K562 (cell line): Measurements from ENCODE around the gene VEGFB. TPM values are rescaled to one million over a fixed set of nuclear protein-coding genes. Genes with fewer than 3 reads are reported as not detected.
A peak's percentile ranks its signal among the peaks of the same experiment; 100 is the strongest.

ENCODE experiments used
- GABPB1 ChIP-seq: sonication (generic); formaldehyde crosslinking; IDR thresholded peaks from 2 replicates; pipeline ENCODE4 v1.8.0; 2022; ENCODE audit warnings: mild to moderate bottlenecking, missing genetic modification reagents
- HDAC1 ChIP-seq, 2 experiments: fragments of 450-650 bp; IDR thresholded peaks; 2 replicates each; pipeline ENCODE4 v1.6.1; 2016 to 2017; ENCODE audit warnings: inconsistent platforms in 1 of 2, mild to moderate bottlenecking in 1 of 2, moderate library complexity in 1 of 2
- KAT2B ChIP-seq: IDR thresholded peaks from one replicate; pipeline ENCODE4 v1.6.1; 2012; ENCODE audit warnings: low read depth, mild to moderate bottlenecking, control low read depth, inconsistent platforms, low read length, moderate library complexity
- LEF1 ChIP-seq: fragments of 450-650 bp; IDR thresholded peaks from 2 replicates; pipeline ENCODE4 v1.6.1; 2016; ENCODE audit warnings: mild to moderate bottlenecking
- MED1 ChIP-seq: sonication (generic); formaldehyde crosslinking; IDR thresholded peaks from 2 replicates; pipeline ENCODE4 v1.8.1; 2023; ENCODE audit warnings: missing genetic modification reagents, borderline replicate concordance
- NR2C2 ChIP-seq, 2 experiments: fragments of 200-800 bp in 1 of 2; sonication (Bioruptor generic) in 1 of 2; sonication (generic) in 1 of 2; formaldehyde crosslinking in 1 of 2; IDR thresholded peaks; 2 replicates each; pipeline versions ENCODE4 v1.6.1 to v1.8.0; 2016 to 2022; ENCODE audit warnings: mild to moderate bottlenecking in 1 of 2, missing compliant biosample characterization in 1 of 2, missing genetic modification characterization in 1 of 2, missing genetic modification reagents in 1 of 2
- POLR2AphosphoS5 ChIP-seq: IDR thresholded peaks from 2 replicates; pipeline ENCODE4 v1.6.1; 2011; ENCODE audit warnings: mild to moderate bottlenecking, low read depth, low read length, moderate library complexity; ENCODE audit not compliant: control insufficient read depth, insufficient read depth
- TOE1 ChIP-seq, 2 experiments: fragments of 450-650 bp in 1 of 2; sonication (generic) in 1 of 2; formaldehyde crosslinking in 1 of 2; IDR thresholded peaks; 2 replicates each; pipeline versions ENCODE4 v1.7.1 to v1.8.0; 2016 to 2022; ENCODE audit warnings: borderline replicate concordance in 2 of 2, mild to moderate bottlenecking in 2 of 2, antibody characterized with exemption in 1 of 2, inconsistent platforms in 1 of 2, low read depth in 1 of 2, missing genetic modification reagents in 1 of 2, moderate library complexity in 1 of 2
- ZNF551 ChIP-seq: fragments of 250-450 bp; sonication (Bioruptor Pico); IDR thresholded peaks from 2 replicates; pipeline ENCODE4 v1.5.0; 2021; ENCODE audit warnings: mild to moderate bottlenecking, moderate library complexity
- ZNF764 ChIP-seq: fragments of 250-450 bp; sonication (Bioruptor Pico); IDR thresholded peaks from 2 replicates; pipeline ENCODE4 v1.4.0; 2020; ENCODE audit warnings: low read depth, mild to moderate bottlenecking, moderate library complexity
- ZNF785 ChIP-seq: fragments of 250-450 bp; sonication (Bioruptor Pico); IDR thresholded peaks from 2 replicates; pipeline ENCODE4 v1.4.0; 2020; ENCODE audit warnings: mild to moderate bottlenecking
- polyA plus RNA-seq, 8 experiments: library from polyadenylated mRNA; depleted of rRNA in 4 of 8; stranded (reverse) in 5 of 8; unstranded in 3 of 8; fragments of >200 nt; fragmentation: Nextera tagmentation in 2 of 8; fragmentation: Illumina TruSeq in 1 of 8; extraction: Ambion mirVana in 2 of 8; extraction: Trizol in 1 of 8; gene quantifications; 2 replicates each; pipeline versions ENCODE4 v1.2.1 to v1.2.3, GENCODE V29; 2011 to 2014; ENCODE audit warnings: inconsistent platforms in 1 of 8, missing spikeins in 1 of 8
- total RNA-seq, 7 experiments: library from RNA; depleted of rRNA in 6 of 7; stranded (reverse); fragments of >200 nt in 6 of 7; fragmentation: Illumina TruSeq in 2 of 7; extraction: Trizol in 2 of 7; gene quantifications; 2 replicates each; pipeline versions ENCODE4 v1.2.1 to v1.2.3, GENCODE V29; 2011 to 2021; ENCODE audit warnings: low replicate concordance in 1 of 7
- TF ChIP-seq, protein P1 (sequence below), 2 experiments: IDR thresholded peaks; 2 replicates each; pipeline ENCODE4 v1.6.1; 2012; ENCODE audit warnings: improper control_type of control experiment in 2 of 2, low read depth in 2 of 2, low read length in 2 of 2, borderline replicate concordance in 1 of 2
- TF ChIP-seq, protein P2 (sequence below): IDR thresholded peaks from 2 replicates; pipeline ENCODE4 v1.6.1; 2011; ENCODE audit not compliant: insufficient read length; ENCODE audit errors: extremely low read depth
- TF ChIP-seq, protein P3 (sequence below): sonication (generic); formaldehyde crosslinking; IDR thresholded peaks from 2 replicates; pipeline ENCODE4 v1.4.0; 2020; ENCODE audit warnings: mild to moderate bottlenecking, missing genetic modification reagents

The VEGFB gene
- total and polyA plus RNA-seq, 9 of the 15 experiments (the other 6 are each of a cell fraction or from before 2014, with no cell fraction given), result 11.0 to 83.4 (median 25.7) TPM

DNA sequence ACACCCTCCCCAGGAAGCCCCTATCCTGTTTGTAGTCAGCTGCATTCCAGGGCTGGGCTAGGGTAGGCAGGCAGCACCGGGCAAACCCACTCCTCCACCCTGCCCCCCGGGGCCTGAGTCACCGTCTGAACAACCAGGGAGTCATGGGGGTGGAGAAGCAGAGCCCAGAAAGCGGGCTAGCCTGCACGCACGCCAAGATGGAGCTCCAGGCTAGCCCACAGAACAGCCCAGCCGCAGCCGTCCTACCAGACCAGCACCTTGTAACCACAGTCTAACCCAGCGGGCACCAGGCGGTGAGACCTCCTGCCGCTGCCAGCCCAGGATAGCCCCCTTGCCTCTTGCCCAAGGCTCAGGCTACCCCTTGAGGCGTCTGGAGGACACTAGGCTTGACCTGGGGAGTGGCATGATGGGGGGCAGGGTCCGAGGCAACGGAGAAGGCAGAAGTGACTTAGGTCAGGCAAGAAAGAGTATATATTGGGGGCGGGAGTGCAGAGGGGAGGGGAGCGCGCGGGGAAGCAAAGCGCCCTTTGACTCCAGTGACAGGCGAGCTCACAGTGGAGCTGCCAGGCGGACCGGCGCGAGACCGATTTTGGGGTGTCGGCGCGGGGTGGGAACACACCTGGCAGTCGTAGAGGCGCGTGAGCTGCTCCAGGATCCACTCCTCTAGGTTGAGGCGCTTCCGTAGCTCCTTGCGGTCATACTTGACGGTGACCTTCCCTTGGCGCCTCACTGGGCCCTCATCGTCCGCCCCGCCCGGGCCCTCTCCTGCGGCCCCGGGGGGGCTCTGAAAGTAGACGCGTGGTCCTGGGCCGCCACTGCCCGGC lies 11.6 kb downstream of the VEGFB start (continued):
- TF ChIP-seq, protein P1, sequence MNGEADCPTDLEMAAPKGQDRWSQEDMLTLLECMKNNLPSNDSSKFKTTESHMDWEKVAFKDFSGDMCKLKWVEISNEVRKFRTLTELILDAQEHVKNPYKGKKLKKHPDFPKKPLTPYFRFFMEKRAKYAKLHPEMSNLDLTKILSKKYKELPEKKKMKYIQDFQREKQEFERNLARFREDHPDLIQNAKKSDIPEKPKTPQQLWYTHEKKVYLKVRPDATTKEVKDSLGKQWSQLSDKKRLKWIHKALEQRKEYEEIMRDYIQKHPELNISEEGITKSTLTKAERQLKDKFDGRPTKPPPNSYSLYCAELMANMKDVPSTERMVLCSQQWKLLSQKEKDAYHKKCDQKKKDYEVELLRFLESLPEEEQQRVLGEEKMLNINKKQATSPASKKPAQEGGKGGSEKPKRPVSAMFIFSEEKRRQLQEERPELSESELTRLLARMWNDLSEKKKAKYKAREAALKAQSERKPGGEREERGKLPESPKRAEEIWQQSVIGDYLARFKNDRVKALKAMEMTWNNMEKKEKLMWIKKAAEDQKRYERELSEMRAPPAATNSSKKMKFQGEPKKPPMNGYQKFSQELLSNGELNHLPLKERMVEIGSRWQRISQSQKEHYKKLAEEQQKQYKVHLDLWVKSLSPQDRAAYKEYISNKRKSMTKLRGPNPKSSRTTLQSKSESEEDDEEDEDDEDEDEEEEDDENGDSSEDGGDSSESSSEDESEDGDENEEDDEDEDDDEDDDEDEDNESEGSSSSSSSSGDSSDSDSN (IDR thresholded peaks at IDR 0.05; ENCODE audit: borderline replicate concordance in 1 of 2, low read depth in 2 of 2, low read length in 2 of 2), result 0 out of 4 replicates have a peak, but pooled peaks of 1 of the 2 experiments have one; percentile 59
- TF ChIP-seq TOE1 (IDR thresholded peaks at IDR 0.05; ENCODE audit: borderline replicate concordance) (peak; percentile 60; the same call in 1 of the 2 replicates), TOE1 (CRISPR knock-in tag; IDR thresholded peaks at IDR 0.05; ENCODE audit: borderline replicate concordance, low read depth) (no peak), MED1 (CRISPR knock-in tag) (no peak), KAT2B (no peak), ZNF764 (CRISPR knock-in tag) (no peak), GABPB1 (CRISPR knock-in tag) (peak; percentile 55; the same call in 1 of the 2 replicates), LEF1 (0 out of 2 replicates have a peak, but pooled peaks have one; percentile 56), POLR2AphosphoS5 (0 out of 2 replicates have a peak, but pooled peaks have one; percentile 3), NR2C2 (CRISPR knock-in tag; IDR thresholded peaks at IDR 0.05) (peak; percentile 59; the same call in 1 of the 2 replicates), NR2C2 (tag; IDR thresholded peaks at IDR 0.05) (peak; percentile 54; the same call in 1 of the 2 replicates), ZNF785 (CRISPR knock-in tag) (no peak), HDAC1 (IDR thresholded peaks at IDR 0.05) (peak in 1 of 2 experiments; percentile 72; a peak in 2 of 4 replicates), ZNF551 (no peak)
- TF ChIP-seq, protein P2, sequence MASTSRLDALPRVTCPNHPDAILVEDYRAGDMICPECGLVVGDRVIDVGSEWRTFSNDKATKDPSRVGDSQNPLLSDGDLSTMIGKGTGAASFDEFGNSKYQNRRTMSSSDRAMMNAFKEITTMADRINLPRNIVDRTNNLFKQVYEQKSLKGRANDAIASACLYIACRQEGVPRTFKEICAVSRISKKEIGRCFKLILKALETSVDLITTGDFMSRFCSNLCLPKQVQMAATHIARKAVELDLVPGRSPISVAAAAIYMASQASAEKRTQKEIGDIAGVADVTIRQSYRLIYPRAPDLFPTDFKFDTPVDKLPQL, result no peak
- TF ChIP-seq, protein P3, sequence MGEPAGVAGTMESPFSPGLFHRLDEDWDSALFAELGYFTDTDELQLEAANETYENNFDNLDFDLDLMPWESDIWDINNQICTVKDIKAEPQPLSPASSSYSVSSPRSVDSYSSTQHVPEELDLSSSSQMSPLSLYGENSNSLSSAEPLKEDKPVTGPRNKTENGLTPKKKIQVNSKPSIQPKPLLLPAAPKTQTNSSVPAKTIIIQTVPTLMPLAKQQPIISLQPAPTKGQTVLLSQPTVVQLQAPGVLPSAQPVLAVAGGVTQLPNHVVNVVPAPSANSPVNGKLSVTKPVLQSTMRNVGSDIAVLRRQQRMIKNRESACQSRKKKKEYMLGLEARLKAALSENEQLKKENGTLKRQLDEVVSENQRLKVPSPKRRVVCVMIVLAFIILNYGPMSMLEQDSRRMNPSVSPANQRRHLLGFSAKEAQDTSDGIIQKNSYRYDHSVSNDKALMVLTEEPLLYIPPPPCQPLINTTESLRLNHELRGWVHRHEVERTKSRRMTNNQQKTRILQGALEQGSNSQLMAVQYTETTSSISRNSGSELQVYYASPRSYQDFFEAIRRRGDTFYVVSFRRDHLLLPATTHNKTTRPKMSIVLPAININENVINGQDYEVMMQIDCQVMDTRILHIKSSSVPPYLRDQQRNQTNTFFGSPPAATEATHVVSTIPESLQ (CRISPR knock-in tag), result peak; percentile 72; the same call in 1 of the 2 replicates
